IPS-20b (cell line): ENCODE measurements around the gene AFF3.
"Not testable (repeated sequence)": the region's sequence is repeated elsewhere in the genome, so short reads cannot be mapped to it uniquely, and the experiment has no call there.

Experiments
- H3K27ac ChIP-seq: one replicate; pipeline ENCODE4 v1.5.1; 2013; ENCODE audit warnings: low read length
- H3K27me3 ChIP-seq: 2 replicates; pipeline ENCODE4 v1.6.1; 2013; ENCODE audit warnings: mild to moderate bottlenecking, low read length, inconsistent platforms; ENCODE audit not compliant: insufficient read depth
- H3K36me3 ChIP-seq: 2 replicates; pipeline ENCODE4 v1.6.1; 2013; ENCODE audit warnings: low read depth, mild to moderate bottlenecking, inconsistent platforms, low read length, moderate library complexity; ENCODE audit not compliant: insufficient read depth
- H3K4me1 ChIP-seq: 2 replicates; pipeline ENCODE4 v1.6.1; 2013; ENCODE audit warnings: mild to moderate bottlenecking, control low read depth, inconsistent platforms, low read length, moderate library complexity; ENCODE audit not compliant: insufficient read depth
- H3K4me3 ChIP-seq: 2 replicates; pipeline ENCODE4 v1.5.1; 2013; ENCODE audit warnings: mild to moderate bottlenecking, low read length, inconsistent platforms
- H3K9ac ChIP-seq: 2 replicates; pipeline ENCODE4 v1.6.1; 2013; ENCODE audit warnings: low read depth, mild to moderate bottlenecking, inconsistent platforms, low read length, moderate library complexity
- H3K9me3 ChIP-seq: 2 replicates; pipeline ENCODE4 v1.6.1; 2013; ENCODE audit warnings: mild to moderate bottlenecking, low read depth, low read length, inconsistent platforms; ENCODE audit not compliant: insufficient read depth

Gene AFF3

GRCh38 chr2:100104265-100104664 lies 38.1 kb downstream of the AFF3 start:
- not testable (repeated sequence) for H3K36me3 ChIP-seq, H3K9me3 ChIP-seq, H3K4me3 ChIP-seq, H3K9ac ChIP-seq, H3K27ac ChIP-seq
- H3K27me3 ChIP-seq, result peaks cover 73% of the 10 kb centered on the region
- peaks cover 13% of the 10 kb centered on the region; the same call in 1 of the 2 replicates for H3K4me1 ChIP-seq

GRCh38 chr2:100103527-100104252 lies 38.7 kb downstream of the AFF3 start:
- not testable (repeated sequence) for H3K27ac ChIP-seq, H3K36me3 ChIP-seq, H3K9me3 ChIP-seq, H3K9ac ChIP-seq, H3K4me3 ChIP-seq
- Histone ChIP-seq H3K4me1 (peaks cover 13% of the 10 kb centered on the region; the same call in 1 of the 2 replicates), H3K27me3 (peaks cover 69% of the 10 kb centered on the region)

- H3K27ac ChIP-seq, H3K36me3 ChIP-seq, H3K9ac ChIP-seq, H3K9me3 ChIP-seq, H3K4me3 ChIP-seq: not testable (repeated sequence)
- Histone ChIP-seq H3K27me3 (peaks cover 58% of the 10 kb centered on the region), H3K4me1 (peaks cover 13% of the 10 kb centered on the region; the same call in 1 of the 2 replicates)
These were observed 39.8 kb downstream of the AFF3 start for GRCh38 chr2:100102466-100103180.

- H3K9ac ChIP-seq, H3K36me3 ChIP-seq, H3K4me3 ChIP-seq, H3K4me1 ChIP-seq, H3K9me3 ChIP-seq, H3K27ac ChIP-seq: not testable (repeated sequence)
- peaks cover 29% of the 10 kb centered on the region for H3K27me3 ChIP-seq
These were observed 43.5 kb downstream of the AFF3 start for GRCh38 chr2:100098855-100099254.

GRCh38 chr2:100097611-100098294 lies 44.6 kb downstream of the AFF3 start:
- H3K9me3 ChIP-seq, result not testable (repeated sequence)

GRCh38 chr2:100095845-100096244 lies 46.5 kb downstream of the AFF3 start:
- H3K4me1 ChIP-seq, H3K36me3 ChIP-seq, H3K27me3 ChIP-seq, H3K4me3 ChIP-seq, H3K27ac ChIP-seq, H3K9ac ChIP-seq, H3K9me3 ChIP-seq: not testable (repeated sequence)

More at GRCh38 chr2:100097611-100098294, 44.6 kb downstream of the AFF3 start:
- not testable (repeated sequence) for H3K36me3 ChIP-seq, H3K4me1 ChIP-seq, H3K4me3 ChIP-seq, H3K27ac ChIP-seq, H3K9ac ChIP-seq
- H3K27me3 ChIP-seq, result peaks cover 18% of the 10 kb centered on the region

GRCh38 chr2:100091807-100092206 lies 50.6 kb downstream of the AFF3 start:
- H3K4me1 ChIP-seq, H3K4me3 ChIP-seq, H3K27ac ChIP-seq, H3K36me3 ChIP-seq, H3K27me3 ChIP-seq, H3K9ac ChIP-seq, H3K9me3 ChIP-seq: not testable (repeated sequence)

GRCh38 chr2:100085744-100086143 lies 56.6 kb downstream of the AFF3 start:
- not testable (repeated sequence) for H3K4me3 ChIP-seq, H3K36me3 ChIP-seq, H3K27ac ChIP-seq, H3K27me3 ChIP-seq, H3K9ac ChIP-seq, H3K9me3 ChIP-seq, H3K4me1 ChIP-seq

GRCh38 chr2:100083421-100084216 lies 58.8 kb downstream of the AFF3 start:
- not testable (repeated sequence) for H3K9ac ChIP-seq, H3K9me3 ChIP-seq, H3K4me3 ChIP-seq, H3K4me1 ChIP-seq, H3K27ac ChIP-seq, H3K27me3 ChIP-seq, H3K36me3 ChIP-seq

- not testable (repeated sequence) for H3K36me3 ChIP-seq, H3K9me3 ChIP-seq, H3K27me3 ChIP-seq, H3K27ac ChIP-seq, H3K4me3 ChIP-seq, H3K4me1 ChIP-seq, H3K9ac ChIP-seq
These were observed 60.0 kb downstream of the AFF3 start for GRCh38 chr2:100082302-100082978.

- Histone ChIP-seq H3K27ac (no peak overlapping the region), H3K9ac (no peak overlapping the region), H3K36me3 (no peaks in the 10 kb centered on the region), H3K4me1 (no peaks in the 10 kb centered on the region; the same call in 1 of the 2 replicates), H3K27me3 (peaks cover 26% of the 10 kb centered on the region), H3K4me3 (no peak overlapping the region), H3K9me3 (no peaks in the 10 kb centered on the region)
These were observed 64.5 kb downstream of the AFF3 start for GRCh38 chr2:100077935-100078334.
